ENCODE results near the gene KIF15. TPM values are rescaled to one million over a fixed set of nuclear protein-coding genes. Genes with fewer than 3 reads are reported as not detected.
A peak's percentile ranks its signal among the peaks of the same experiment; 100 is the strongest.

The KIF15 gene
- total and polyA plus RNA-seq, 11 donors = 0.16 to 3.0 (median 0.65) TPM; not detected in 1

GRCh38 chr3:44861412-44862225 is 100.0 kb downstream of the KIF15 start, which contains the start of gene TMEM42:
TSS of gene TMEM42 (plus strand) at chr3:44861912. CDS start at chr3:44861925, 13 bp downstream.
- intact Hi-C loops (cut with DNase I) = loop anchor here in 8 of 10 donors (1.0 to 10.0 kb wide), 4 partner anchors 97 to 149 kb away; partner anchors contain the start of genes KIAA1143 (in 7 of the 8), KIF15 (in 7 of the 8), ZNF501 (in 1 of the 8) and ZNF502 (in 1 of the 8)
- peak within 1 kb of the TSS; percentile 57 to 96 (median 89) for H3K27ac ChIP-seq
- H3K9me3 ChIP-seq = peaks cover 0 to 7% (median 0%) of the 10 kb centered on the region in 12 donors
- ATAC-seq = peak; percentile 96 to 99 (median 99)
- H3K27me3 ChIP-seq = no peaks in the 10 kb centered on the region
- peak within 1 kb of the TSS; percentile 20 to 84 (median 70) for H3K4me3 ChIP-seq
- peak in 1 of 2 donors; percentile 81 for TF ChIP-seq POLR2A (IDR thresholded peaks at IDR 0.05)
- TF ChIP-seq CTCF (IDR thresholded peaks at IDR 0.05) = peak; percentile 5 to 51 (median 28)
- DNase-seq = peak; percentile 90 to 96 (median 94)
- H3K4me1 ChIP-seq = peaks cover 0 to 20% (median 8%) of the 10 kb centered on the region in 12 donors
- no peaks in the 10 kb centered on the region for H3K36me3 ChIP-seq
- WGBS, 4 donors = 0 to 3% (median 1%) methylated on average over 32 to 91 of the region's 91 CpGs

- Histone ChIP-seq H3K27me3 (no peaks in the 10 kb centered on the region), H3K27ac (peak overlapping the region; percentile 57 to 96 (median 89)), H3K4me1 (peaks cover 0 to 20% (median 8%) of the 10 kb centered on the region in 12 donors), H3K4me3 (peak overlapping the region; percentile 4 to 84 (median 70)), H3K9me3 (peaks cover 0 to 1% (median 0%) of the 10 kb centered on the region in 12 donors), H3K36me3 (no peaks in the 10 kb centered on the region)
- WGBS, 4 donors = 0 to 2% (median 1%) methylated on average over 8 to 25 of the region's 25 CpGs
- intact Hi-C loops (cut with DNase I) = loop anchor here in 8 of 10 donors (1.0 to 10.0 kb wide), 4 partner anchors 97 to 150 kb away; partner anchors contain the start of genes KIAA1143 (in 7 of the 8), KIF15 (in 7 of the 8), ZNF501 (in 1 of the 8) and ZNF502 (in 1 of the 8)
- peak in 1 of 4 donors; percentile 3 for ATAC-seq
- no peak for TF ChIP-seq CTCF (IDR thresholded peaks at IDR 0.05)
- no peak for TF ChIP-seq POLR2A (IDR thresholded peaks at IDR 0.05)
- DNase-seq = no peak
Observed at GRCh38 chr3:44862226-44862637, 100.6 kb downstream of the KIF15 start.

GRCh38 chr3:44865272-44866035 is 103.9 kb downstream of the KIF15 start:
- no peak for DNase-seq
- Histone ChIP-seq H3K36me3 (no peaks in the 10 kb centered on the region), H3K4me3 (no peak overlapping the region), H3K4me1 (peaks cover 0 to 20% (median 8%) of the 10 kb centered on the region in 12 donors), H3K27ac (no peak overlapping the region), H3K9me3 (no peaks in the 10 kb centered on the region), H3K27me3 (no peaks in the 10 kb centered on the region)
- ATAC-seq = no peak
- no peak for TF ChIP-seq CTCF (IDR thresholded peaks at IDR 0.05)
- intact Hi-C loops (cut with DNase I) = loop anchor here in 1 of 10 donors (10.0 kb wide), 1 partner anchor 101 kb away; the partner anchor contains the start of genes KIAA1143 and KIF15
- WGBS, 4 donors = 76 to 89% (median 82%) methylated on average over 7 of the region's 7 CpGs

Data from heart left ventricle (tissue), 16 donors.